Gastroesophageal sphincter (tissue), 3 donors: ENCODE data around the gene LUC7L2.
A peak's percentile ranks its signal among the peaks of the same experiment; 100 is the strongest.

Experiments used
- CTCF ChIP-seq, 4 experiments: fragments of 200-600 bp in 2 of 4; fragments of 450-650 bp in 2 of 4; sonication (generic) in 1 of 4; IDR thresholded peaks; one replicate each; pipeline ENCODE4 v1.5.1; 2017 to 2019; ENCODE audit warnings: antibody characterized with exemption in 4 of 4, mild to moderate bottlenecking in 2 of 4, moderate library complexity in 2 of 4
- EP300 ChIP-seq: sonication (generic); formaldehyde crosslinking; IDR thresholded peaks from one replicate; pipeline ENCODE4 v1.6.1; 2017; ENCODE audit warnings: antibody characterized with exemption, mild to moderate bottlenecking
- POLR2A ChIP-seq, 2 donors: fragments of 450-650 bp; IDR thresholded peaks; one replicate each; pipeline ENCODE4 v1.6.1; 2017; ENCODE audit warnings: antibody characterized with exemption in 2 of 2, mild to moderate bottlenecking in 2 of 2, moderate library complexity in 1 of 2
- POLR2AphosphoS5 ChIP-seq: sonication (generic); formaldehyde crosslinking; IDR thresholded peaks from one replicate; pipeline ENCODE4 v1.6.1; 2017; ENCODE audit warnings: antibody characterized with exemption

- TF ChIP-seq CTCF (IDR thresholded peaks at IDR 0.05) (peak in 1 of 4 experiments; percentile 45), EP300 (no peak), POLR2A (IDR thresholded peaks at IDR 0.05) (no peak), POLR2AphosphoS5 (peak; percentile 68)
Observed at GRCh38 chr7:139422126-139422525, 62.4 kb downstream of the LUC7L2 start.
